Measurements from ENCODE around the gene NR2F1.

The NR2F1 gene

GRCh38 chr5:93590493-93590892, 7.5 kb downstream of the NR2F1 start:
- Histone ChIP-seq H3K4me2 (ENCODE audit: low read depth, low read length) (no peak overlapping the region), H3K4me3 (ENCODE audit: low read length) (no peak overlapping the region), H3K9me3 (replicated peaks; ENCODE audit: insufficient read depth, low read length) (no peaks in the 10 kb centered on the region), H3K27ac (ENCODE audit: low read length) (no peak overlapping the region), H2AFZ (ENCODE audit: low read length) (no peak overlapping the region), H3K36me3 (replicated peaks; ENCODE audit: insufficient read depth, low read length) (no peaks in the 10 kb centered on the region), H4K20me1 (ENCODE audit: insufficient read depth, low read length) (no peaks in the 10 kb centered on the region), H3K9ac (ENCODE audit: low read length) (no peak overlapping the region), H3K27me3 (replicated peaks; ENCODE audit: insufficient read depth, low read length) (0 out of 2 replicates have a peak, but pooled peaks cover 6% of the 10 kb centered on the region), H3F3A (ENCODE audit: insufficient read depth, low read length) (no peaks in the 10 kb centered on the region), H3K4me1 (ENCODE audit: low read length) (no peaks in the 10 kb centered on the region), H3K79me2 (ENCODE audit: low read length) (no peaks in the 10 kb centered on the region), H3K9me2 (replicated peaks; ENCODE audit: insufficient read depth, low read length) (no peaks in the 10 kb centered on the region)
- no peak for DNase-seq
- TF ChIP-seq EZH2phosphoT487 (IDR thresholded peaks at IDR 0.05; ENCODE audit: low read length) = no peak
- TF ChIP-seq CTCF (IDR thresholded peaks at IDR 0.05; ENCODE audit: low read length) = no peak

GRCh38 chr5:93591323-93591945, 8.4 kb downstream of the NR2F1 start:
- no peak for DNase-seq
- no peak overlapping the region for H2AFZ ChIP-seq (ENCODE audit: low read length)
- no peaks in the 10 kb centered on the region for H4K20me1 ChIP-seq (ENCODE audit: insufficient read depth, low read length)
- H3K4me3 ChIP-seq (ENCODE audit: low read length) = no peak overlapping the region
- H3K9me3 ChIP-seq (replicated peaks; ENCODE audit: insufficient read depth, low read length) = no peaks in the 10 kb centered on the region
- H3K36me3 ChIP-seq (replicated peaks; ENCODE audit: insufficient read depth, low read length) = no peaks in the 10 kb centered on the region
- no peaks in the 10 kb centered on the region for H3K79me2 ChIP-seq (ENCODE audit: low read length)
- H3K27ac ChIP-seq (ENCODE audit: low read length) = no peak overlapping the region
- H3K4me2 ChIP-seq (ENCODE audit: low read depth, low read length) = no peak overlapping the region
- TF ChIP-seq EZH2 (optimal IDR thresholded peaks at IDR 0.05; ENCODE audit: low read depth, low read length) = no peak
- TF ChIP-seq EZH2phosphoT487 (IDR thresholded peaks at IDR 0.05; ENCODE audit: low read length) = no peak
- TF ChIP-seq CTCF (IDR thresholded peaks at IDR 0.05; ENCODE audit: low read length) = no peak
- H3K27me3 ChIP-seq (replicated peaks; ENCODE audit: insufficient read depth, low read length) = no peaks in the 10 kb centered on the region
- H3K9ac ChIP-seq (ENCODE audit: low read length) = no peak overlapping the region
- H3K4me1 ChIP-seq (ENCODE audit: low read length) = no peaks in the 10 kb centered on the region
- no peaks in the 10 kb centered on the region for H3K9me2 ChIP-seq (replicated peaks; ENCODE audit: insufficient read depth, low read length)
- no peaks in the 10 kb centered on the region for H3F3A ChIP-seq (ENCODE audit: insufficient read depth, low read length)

- Histone ChIP-seq H3K79me2 (ENCODE audit: low read length) (no peaks in the 10 kb centered on the region), H3K9me2 (replicated peaks; ENCODE audit: insufficient read depth, low read length) (no peaks in the 10 kb centered on the region), H3K27ac (ENCODE audit: low read length) (no peak overlapping the region), H3K9ac (ENCODE audit: low read length) (no peak overlapping the region), H3K4me2 (ENCODE audit: low read depth, low read length) (no peak overlapping the region), H3K4me3 (ENCODE audit: low read length) (no peak overlapping the region), H3K27me3 (replicated peaks; ENCODE audit: insufficient read depth, low read length) (no peaks in the 10 kb centered on the region), H4K20me1 (ENCODE audit: insufficient read depth, low read length) (no peaks in the 10 kb centered on the region), H2AFZ (ENCODE audit: low read length) (no peak overlapping the region), H3K36me3 (replicated peaks; ENCODE audit: insufficient read depth, low read length) (no peaks in the 10 kb centered on the region), H3K9me3 (replicated peaks; ENCODE audit: insufficient read depth, low read length) (no peaks in the 10 kb centered on the region), H3K4me1 (ENCODE audit: low read length) (no peaks in the 10 kb centered on the region), H3F3A (ENCODE audit: insufficient read depth, low read length) (no peaks in the 10 kb centered on the region)
- TF ChIP-seq EZH2 (optimal IDR thresholded peaks at IDR 0.05; ENCODE audit: low read depth, low read length) (no peak), CTCF (IDR thresholded peaks at IDR 0.05; ENCODE audit: low read length) (no peak), EZH2phosphoT487 (IDR thresholded peaks at IDR 0.05; ENCODE audit: low read length) (no peak)
- no peak for DNase-seq
Observed at GRCh38 chr5:93592883-93593282, 9.9 kb downstream of the NR2F1 start.

All from MM.1S (cell line).